HG03457 (cell line): ENCODE measurements around the gene NFATC4.
"Not testable (repeated sequence)": the region's sequence is repeated elsewhere in the genome, so short reads cannot be mapped to it uniquely, and the experiment has no call there.

ENCODE experiments used
- ATAC-seq: cut with Tn5 transposase; IDR thresholded peaks from one replicate; pipeline ENCODE4 v1.9.1; 2021; ENCODE audit warnings: moderate number of reproducible peaks; ENCODE audit not compliant: unreplicated experiment

Gene NFATC4

DNA sequence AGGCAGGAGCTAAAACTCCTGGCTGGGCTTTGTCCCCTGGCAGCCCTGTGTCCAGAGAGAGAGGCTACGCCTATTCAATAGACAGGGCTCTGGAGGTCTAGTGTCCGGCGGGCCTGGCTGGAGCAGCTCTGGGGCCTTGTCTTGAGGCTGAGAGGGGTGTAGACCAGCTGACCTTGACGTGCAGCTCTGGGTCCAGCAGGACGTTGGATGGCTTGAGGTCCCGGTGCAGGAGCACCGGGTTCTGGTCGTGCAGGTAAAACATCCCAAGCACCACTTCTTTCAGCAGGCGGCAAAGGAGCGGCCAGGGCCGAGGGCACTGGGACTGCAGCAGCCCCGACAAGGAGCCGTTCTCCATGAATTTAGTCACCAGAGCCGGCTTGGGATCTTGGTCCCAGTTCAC is 29.1 kb upstream of the NFATC4 start:
- ATAC-seq: no peak

DNA sequence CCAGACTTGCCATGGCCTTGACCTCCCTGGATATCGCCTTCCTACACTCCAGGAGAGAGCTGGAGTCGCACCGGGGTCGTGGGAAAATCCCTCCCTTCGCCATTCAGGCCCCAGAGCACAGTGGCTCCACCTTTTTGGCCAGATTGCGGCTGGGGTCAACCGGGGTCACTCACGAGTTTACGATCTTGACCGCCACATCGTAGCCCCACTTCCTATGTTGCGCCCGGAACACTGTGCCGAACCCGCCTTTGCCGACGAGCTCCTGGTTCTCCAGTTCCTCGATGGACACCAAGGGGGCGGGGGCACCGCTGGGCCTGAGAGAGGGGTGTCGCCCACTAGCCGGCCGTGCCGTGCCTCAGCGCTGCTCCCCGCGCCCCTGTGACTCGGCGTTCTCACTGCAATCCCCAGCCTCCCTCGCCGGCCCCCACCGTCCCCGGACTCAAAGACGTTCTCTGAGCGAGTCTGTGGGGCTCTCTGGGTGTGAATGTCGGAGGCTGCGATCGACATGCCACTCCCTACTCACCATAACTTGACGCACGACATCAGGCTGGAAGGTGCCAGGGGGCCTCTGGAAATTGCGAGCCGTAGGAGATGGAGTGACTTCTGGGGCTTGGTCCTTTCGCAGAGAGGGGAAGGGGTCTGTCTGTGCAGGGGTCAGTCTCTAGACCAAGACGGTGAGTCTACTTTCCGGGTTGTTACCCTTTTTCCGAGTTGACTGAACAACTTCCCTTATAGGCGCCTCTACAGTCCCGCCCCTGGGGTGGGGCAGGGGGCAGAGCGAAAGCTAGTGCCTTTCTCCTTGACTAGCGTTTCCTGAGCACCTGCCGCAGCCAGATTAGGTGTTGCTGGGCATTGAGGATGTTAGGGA is 28.5 kb upstream of the NFATC4 start, which contains the start of gene RIPK3:
TSS of gene RIPK3 (minus strand) at position 708 of the 868 bp plus-strand sequence. CDS start at position 543, 165 bp downstream.
- ATAC-seq: no peak

DNA sequence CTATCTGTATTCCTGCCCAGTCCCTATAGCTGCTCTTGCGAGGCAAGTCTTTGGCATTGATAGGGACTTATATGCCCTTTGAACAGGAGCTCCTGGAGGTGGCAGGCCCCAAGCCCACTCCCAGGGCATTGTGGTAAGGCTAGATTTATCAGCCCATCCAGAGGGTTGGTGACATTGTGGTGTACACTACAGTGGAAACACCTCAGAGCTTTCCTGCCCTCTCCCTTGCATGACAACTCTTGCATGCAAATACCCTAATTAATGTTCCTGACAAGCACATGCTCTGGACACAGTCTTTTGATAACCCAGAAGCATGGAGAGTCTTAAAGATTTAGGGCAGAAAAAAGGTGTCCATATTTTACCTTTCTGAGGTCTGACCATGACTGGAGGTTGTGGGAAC is 27.4 kb upstream of the NFATC4 start:
- ATAC-seq: no peak

DNA sequence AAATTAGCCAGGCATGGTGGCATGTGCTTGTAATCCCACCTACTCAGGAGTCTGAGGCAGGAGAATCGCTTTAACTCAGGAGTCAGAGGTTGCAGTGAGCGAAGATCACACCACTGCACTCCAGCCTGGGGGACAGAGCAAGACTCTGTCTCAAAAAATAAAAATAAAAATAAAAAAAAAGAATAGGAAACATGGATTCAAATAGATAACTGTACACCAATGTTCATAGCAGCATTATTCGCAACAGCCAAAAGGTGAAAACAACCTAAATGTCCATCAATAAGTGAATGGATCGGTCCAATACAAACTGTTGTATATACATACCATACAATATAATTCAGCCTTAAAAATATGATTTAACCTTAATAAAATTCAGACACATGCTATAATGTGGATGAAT is 25.1 kb upstream of the NFATC4 start:
- ATAC-seq: no peak

DNA sequence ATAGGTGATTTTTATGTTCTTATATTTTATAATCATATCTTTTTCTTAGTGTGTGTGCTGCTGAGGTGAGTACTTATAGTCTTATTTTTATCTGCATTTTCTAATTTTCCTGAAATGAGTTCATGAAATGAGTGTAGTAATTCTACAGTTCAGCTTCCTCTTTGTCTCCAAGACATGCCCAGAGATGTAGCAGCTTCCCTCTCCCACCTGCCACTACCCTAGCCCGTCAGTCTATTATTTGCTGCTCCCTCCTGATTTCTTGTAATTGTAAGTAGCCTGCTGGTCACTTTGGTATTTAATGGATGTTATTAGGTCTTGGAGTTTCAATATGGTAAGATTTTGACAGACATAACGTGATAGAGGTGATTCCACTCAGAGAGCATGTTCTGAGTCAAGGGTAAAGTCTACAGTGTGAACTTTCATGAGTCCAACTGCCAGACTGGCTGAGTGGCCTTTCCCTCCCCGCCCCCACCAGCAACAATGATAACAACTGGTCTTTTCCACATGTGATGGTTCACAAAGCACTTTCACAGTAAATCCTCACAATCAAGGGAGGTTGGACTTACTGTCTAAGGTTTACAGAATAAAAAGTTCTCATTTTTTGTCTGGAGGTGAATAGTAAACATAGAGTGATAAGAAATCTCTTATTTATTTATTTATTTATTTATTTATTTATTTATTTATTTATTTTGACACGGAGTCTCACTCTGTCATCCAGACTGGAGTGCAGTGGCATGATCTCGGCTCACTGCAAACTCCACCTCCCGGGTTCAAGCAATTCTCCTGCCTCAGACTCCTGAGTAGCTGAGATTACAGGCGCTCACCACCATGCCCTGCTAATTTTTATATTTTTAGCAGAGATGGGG is 24.0 kb upstream of the NFATC4 start:
- no peak for ATAC-seq

DNA sequence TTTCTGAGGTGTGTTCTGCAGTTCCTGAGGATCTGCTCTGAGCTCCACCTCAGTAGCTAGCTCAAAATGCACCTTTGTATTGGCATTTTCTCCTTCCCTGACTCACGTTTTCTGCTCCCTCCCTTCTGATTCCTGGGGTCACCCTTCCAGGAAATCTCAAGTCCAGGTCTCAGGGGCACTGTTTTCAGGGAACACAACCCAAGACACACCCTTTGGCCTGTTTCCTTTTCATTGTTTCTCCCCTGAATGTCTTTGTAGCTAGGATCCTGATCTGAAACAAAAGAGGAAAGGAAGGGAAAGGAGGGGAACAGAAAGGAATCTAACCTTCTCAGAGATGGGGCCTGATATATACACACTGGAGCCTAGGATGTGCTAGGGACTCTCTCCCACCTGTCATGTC is 20.9 kb upstream of the NFATC4 start:
- ATAC-seq: no peak

- no peak for ATAC-seq
Observed at GRCh38 chr14:24348186-24348585, 19.8 kb upstream of the NFATC4 start.

GRCh38 chr14:24349742-24350141 is 18.2 kb upstream of the NFATC4 start:
- no peak for ATAC-seq

DNA sequence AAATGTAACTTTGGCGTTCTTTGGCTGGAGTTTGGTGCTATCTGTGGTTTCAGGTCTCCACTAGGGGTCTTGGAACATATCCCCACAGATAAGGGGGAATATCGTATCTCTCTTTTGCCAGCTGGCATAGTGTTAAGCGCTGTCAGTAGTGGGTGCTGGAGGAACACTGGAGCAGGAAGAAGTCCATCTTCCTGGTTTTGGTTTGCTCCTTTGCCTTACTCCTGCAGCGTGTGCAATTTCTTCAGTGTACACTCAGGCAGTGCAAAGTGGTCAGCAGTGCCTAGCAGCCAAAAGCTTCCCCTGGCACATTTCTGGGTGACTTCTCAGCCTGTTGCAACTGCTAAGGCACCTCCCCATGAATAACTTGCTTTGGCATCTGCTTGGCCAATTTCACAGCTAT is 16.5 kb upstream of the NFATC4 start:
- no peak for ATAC-seq

DNA sequence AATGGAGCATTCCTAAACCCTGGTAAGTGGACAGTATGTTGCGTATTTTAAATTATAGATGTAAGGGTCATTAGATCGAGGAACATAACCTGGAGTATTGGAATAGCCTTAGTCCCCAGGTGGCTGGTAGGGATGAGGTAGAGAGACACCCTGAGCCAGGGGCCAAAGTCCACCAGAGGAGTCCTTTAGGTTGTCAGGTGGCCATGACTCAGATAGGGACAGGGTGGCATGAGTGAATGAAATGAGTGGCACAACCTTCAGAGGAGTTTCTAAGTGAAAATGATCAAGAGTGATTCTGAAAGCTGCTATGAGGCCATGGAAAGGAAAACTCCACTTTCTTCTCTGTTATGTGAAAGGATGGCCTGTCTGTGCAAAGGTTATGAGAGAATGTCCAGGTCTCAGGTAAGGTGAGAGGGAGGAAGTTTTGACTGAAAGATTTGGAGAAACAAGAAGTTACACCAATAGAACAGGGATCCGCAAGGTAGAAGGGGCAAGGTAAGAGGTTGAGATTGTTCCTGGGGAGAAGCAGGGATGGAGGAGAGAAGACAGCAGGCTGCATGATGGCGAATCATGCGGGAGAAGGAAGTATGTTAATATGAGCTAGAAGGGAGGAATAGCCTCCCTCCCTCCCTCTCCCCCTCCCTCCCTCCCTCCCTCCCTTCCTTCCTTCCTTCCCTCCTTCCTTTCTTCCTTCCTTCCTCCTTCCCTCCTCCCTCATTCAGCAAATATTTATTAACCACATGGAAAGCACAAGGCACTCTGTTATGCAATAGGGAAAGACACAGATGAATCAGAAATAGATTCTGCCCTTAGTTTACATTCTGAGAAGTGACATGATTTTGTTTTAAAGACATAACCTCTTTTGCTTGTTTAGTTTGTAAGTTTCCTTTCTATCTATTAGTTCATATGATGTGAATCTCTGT is 14.2 kb upstream of the NFATC4 start:
- no peak for ATAC-seq

- ATAC-seq: not testable (repeated sequence)
Observed at GRCh38 chr14:24354482-24354825, 13.5 kb upstream of the NFATC4 start.

GRCh38 chr14:24355009-24355408 is 13.0 kb upstream of the NFATC4 start:
- no peak for ATAC-seq

DNA sequence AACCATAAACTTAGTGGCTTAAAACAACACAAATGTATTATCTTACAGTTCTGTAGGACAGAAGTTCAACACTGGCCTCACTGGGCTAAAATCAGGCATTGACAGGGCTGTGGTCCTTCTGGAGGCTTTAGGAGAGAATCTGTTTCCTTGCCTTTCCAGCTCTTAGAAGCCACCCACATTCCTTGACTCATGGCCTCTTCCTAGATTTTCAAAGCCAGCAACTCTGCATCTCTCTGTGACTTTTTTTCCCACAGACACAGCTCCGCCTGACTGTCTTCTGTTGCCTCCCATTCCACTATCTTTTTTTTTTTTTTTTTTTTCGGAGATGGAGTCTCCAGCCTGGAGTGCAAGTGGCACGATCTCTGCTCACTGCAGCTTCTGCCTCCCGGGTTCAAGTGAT is 11.8 kb upstream of the NFATC4 start:
- no peak for ATAC-seq

DNA sequence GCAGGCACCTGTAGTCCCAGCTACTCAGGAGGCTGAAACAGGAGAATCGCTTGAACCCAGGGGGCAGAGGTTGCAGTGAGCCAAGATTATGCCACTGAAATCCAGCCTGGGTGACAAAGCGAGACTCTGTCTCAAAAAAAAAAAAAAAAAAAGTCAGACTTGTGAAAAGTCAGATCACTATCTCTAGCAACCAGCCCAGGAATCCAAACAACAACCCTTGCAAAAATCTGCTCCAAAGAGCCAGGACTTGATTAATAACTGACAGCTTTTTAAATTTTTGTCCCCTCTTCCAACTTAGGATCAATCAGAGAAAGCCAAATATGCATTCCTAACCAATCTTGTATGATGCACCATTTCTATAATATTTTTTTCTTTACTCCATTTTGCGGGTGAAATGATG is 7.7 kb upstream of the NFATC4 start:
- ATAC-seq: no peak

DNA sequence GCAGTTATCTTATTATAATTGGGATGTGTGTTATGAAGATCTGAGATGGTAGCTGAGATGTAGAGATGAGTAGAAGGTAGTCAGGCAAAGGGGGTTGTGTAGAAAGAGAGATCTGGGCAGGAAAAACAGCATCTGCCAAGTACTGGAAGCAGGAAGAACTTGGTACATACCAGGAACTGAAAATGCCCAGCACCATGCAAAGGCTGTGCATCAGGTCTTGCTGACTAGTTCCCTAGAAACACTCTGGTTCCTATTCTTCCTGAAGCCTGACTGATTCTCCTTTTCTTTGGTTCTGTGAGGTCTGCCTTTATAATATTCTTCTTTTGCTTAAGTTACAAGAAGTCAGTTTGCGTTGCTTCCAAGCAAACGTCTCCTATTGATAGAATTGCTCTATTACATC is 6.7 kb upstream of the NFATC4 start:
- no peak for ATAC-seq

DNA sequence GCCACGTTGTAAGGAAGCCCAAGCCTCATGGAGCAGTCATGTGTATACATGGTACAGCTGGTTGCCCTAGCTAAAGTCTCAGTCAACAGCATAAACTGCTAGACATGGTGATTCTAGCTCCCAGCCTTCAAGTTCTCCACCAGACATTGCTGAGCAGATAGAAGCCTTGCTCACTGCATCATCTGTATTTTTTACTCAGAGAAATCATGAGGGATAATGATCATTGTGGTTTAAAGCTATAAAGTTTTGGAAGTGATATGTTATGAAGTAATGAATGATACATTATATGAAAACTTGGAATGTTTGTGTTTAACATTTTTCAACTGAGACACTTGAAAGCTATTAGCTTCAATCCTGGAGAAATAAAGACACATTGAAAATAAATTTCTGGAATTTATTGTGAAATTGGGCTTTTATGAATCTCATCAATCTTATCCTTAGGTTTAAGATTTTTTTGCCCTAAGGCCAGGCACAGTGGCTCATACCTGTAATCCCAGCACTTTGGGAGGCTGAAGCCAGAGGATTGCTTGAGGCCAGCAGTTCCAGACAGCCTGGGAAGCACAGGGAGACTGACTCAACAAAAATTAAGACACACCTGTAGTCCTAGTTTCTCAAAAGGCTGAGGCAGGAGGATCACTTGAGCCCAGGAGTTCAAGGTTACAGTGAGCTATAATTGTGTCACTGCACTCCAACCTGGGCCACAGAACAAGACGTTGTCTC is 5.6 kb upstream of the NFATC4 start:
- no peak for ATAC-seq

DNA sequence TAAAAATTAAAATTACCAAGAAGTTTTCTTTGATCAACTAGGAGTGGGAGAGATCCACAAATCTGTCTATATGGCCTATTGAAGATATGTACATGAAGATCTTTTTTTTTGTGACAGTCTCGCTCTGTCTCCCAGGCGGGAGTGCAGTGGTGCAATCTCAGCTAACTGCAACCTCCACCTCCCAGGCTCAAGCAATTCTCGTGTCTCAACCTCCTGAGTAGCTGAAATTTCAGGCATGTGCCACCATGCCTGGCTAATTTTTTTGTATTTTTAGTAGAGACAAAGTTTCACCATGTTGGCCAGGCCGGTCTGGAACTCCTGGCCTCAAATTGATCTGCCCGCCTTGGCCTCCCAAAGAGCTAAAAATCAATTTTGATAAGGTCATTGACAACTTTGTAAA is 4.6 kb upstream of the NFATC4 start:
- no peak for ATAC-seq

GRCh38 chr14:24364841-24365240 is 3.1 kb upstream of the NFATC4 start:
- ATAC-seq: no peak

- no peak for ATAC-seq
Observed at GRCh38 chr14:24365600-24366412, 2.2 kb upstream of the NFATC4 start.

DNA sequence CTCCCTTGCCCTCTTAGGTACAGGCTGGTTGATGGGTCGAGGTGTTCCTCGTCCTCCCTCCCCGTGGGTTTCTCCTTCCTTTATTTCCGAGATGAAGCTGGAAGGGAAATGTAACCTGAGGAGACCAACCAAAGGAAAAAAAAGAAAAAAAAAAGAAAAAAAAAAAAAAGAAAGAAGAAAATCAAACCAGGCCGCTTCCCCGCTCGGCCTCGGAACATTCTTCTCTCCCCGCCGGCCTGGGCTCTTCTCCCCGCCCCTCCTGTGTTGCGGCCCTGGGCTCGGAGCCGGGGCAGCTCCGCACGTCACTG is 1.6 kb upstream of the NFATC4 start:
- no peak for ATAC-seq
